Measurements from ENCODE around the gene ERBB4.

- TF ChIP-seq, protein P1, sequence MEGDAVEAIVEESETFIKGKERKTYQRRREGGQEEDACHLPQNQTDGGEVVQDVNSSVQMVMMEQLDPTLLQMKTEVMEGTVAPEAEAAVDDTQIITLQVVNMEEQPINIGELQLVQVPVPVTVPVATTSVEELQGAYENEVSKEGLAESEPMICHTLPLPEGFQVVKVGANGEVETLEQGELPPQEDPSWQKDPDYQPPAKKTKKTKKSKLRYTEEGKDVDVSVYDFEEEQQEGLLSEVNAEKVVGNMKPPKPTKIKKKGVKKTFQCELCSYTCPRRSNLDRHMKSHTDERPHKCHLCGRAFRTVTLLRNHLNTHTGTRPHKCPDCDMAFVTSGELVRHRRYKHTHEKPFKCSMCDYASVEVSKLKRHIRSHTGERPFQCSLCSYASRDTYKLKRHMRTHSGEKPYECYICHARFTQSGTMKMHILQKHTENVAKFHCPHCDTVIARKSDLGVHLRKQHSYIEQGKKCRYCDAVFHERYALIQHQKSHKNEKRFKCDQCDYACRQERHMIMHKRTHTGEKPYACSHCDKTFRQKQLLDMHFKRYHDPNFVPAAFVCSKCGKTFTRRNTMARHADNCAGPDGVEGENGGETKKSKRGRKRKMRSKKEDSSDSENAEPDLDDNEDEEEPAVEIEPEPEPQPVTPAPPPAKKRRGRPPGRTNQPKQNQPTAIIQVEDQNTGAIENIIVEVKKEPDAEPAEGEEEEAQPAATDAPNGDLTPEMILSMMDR (conservative IDR thresholded peaks at IDR 0.05; ENCODE audit: low read depth, low read length) = no peak
- TF ChIP-seq EZH2 (IDR thresholded peaks at IDR 0.05; ENCODE audit: borderline replicate concordance, low read depth, low read length, poor library complexity, severe bottlenecking) = no peak
Measured at GRCh38 chr2:212345966-212346365, 192.6 kb downstream of the ERBB4 start.
